Right hindlimb (tissue), 1 donor: Measurements from ENCODE around the gene MPPED1.
A peak's percentile ranks its signal among the peaks of the same experiment; 100 is the strongest.

ENCODE experiments used
- DNase-seq: peaks from one replicate; pipeline ENCODE4 v3.0.0-alpha.2; 2018

Gene MPPED1

DNA sequence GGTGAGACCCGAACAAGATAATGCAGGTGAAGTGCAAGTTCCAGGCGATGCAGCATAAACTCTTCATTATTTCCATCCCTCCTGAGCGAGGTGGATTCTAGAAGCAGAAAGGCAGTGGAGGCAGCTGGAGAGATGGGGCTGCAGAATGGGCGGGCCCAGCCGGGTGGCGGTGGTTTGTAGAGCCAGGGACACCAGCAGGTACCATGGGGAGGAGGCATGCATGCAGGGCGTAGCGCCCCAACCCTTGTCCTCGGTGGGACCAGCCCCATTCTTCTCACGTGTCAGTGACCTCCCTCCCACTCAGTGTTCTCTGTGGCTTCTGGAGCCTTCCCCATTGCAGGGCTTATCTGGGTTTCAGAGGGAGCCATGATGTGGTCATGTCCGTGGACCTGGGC, 38.0 kb downstream of the MPPED1 start:
- DNase-seq: no peak

GRCh38 chr22:43451371-43452050, 39.7 kb downstream of the MPPED1 start:
- DNase-seq: no peak

DNA sequence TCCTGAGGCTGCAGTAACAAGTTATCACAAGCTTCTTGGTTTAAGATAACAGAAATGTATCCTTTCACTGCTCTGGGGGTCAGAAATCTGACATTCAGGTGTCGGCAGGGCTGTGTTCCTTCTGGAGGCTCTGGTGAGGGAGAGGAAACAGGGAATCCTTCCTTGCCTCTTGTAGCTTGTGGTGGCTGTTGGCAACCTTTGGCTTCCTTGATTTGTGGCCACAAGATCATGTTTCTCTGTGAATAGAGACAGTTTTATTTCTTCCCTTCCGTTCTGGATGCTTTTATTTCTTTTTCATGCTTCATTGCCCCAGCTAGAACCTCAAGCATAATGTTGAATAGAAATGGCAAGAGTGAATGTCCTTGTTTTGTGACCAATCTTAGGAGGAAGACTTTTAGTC, 44.0 kb downstream of the MPPED1 start:
- no peak for DNase-seq

DNA sequence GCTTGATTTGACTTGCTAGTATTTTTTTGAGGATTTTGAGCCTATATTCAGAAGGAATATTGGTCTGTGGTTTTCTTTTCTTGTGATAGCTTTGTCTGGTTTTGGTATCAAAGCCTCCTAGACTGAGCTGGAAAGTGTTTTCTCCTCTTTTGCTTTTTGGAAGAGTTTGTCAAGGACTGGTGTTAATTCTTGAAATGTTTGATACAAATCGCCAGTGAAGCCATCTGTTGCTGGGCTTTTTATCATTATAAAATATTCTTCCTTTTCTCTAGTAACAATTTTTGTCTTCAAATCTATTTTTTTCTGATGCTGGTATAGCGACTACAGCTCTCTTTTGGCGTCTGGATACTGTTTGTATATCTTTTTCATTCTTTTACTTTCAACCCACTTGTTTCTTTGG, 45.2 kb downstream of the MPPED1 start:
- DNase-seq: no peak

DNA sequence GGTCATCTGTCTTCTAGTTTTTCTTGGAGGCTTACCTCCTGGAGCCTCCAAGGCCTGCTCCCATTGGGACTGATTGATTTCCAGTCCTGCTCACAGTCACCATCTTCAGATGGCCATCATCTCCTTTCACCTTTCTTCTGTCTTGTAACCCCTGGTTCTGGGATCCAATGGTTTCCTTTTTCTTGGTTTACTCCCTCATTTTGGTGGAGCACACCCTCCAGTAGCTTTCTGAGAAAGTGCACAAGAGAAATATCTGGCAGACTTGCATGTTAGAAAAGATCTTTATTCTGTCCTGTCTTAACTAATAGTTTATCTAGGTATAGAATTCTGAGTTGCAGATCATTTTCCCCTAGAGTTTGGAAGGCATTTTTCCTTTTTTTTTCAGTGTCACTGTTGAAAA, 50.9 kb downstream of the MPPED1 start:
- no peak for DNase-seq

GRCh38 chr22:43464809-43465208, 53.0 kb downstream of the MPPED1 start:
- no peak for DNase-seq

DNA sequence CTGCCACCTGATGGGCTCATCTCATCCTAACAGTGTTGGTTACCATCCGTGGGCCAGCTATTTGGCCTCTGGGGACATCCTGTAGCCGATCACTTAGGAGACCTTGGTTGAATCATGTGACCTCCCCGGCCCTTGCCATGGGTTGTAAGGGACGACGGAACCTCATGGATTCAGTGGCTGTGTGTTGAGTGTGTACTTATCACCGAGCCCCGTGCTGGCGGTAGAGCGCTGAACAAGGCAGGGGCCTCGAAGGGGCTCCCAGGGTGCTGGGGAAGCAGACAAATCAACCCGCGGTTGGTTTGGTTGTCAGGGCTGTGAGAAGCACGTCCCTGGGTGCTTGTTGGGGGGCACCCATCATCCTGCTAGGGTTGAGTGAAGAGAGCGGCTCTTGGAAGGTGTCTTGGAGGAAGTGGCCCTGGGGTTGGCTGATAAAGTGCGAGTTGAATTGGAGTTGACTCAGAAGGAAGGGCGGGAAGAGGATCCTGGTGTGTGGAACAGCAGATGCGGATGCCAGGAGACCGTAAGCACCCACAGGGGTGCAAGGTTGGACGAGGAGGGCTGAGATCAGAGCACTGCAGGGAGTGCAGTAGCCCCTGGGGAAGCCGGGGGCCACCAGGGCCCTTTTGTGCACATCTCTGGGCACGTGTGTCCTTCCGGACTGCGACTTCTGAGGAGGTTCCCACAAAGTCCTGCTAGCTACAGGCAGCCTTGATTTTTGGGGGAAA, 53.6 kb downstream of the MPPED1 start:
- no peak for DNase-seq

DNA sequence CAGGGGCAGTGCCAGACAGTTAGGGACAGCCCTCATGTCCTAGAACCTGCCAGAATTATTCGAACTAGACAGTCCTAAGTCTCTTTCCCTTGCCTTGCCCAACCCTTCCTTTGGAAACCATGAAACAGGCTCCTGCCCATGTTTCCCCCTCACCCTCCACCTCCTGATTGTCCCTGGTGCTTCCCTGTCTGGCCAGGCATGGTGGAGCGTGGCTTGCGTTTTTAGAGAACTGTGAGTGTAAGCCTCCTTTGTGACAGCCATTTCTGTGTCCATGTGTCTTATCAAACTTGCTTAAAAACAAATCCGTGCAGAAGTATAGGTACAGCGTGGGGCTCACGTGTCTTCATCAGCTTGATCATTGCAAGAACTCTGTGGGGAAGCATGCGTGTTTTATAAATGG, 54.9 kb downstream of the MPPED1 start:
- DNase-seq: no peak

GRCh38 chr22:43467216-43467940, 55.6 kb downstream of the MPPED1 start:
- peak; percentile 63 for DNase-seq

- DNase-seq: no peak
Measured at GRCh38 chr22:43470253-43470652, 58.4 kb downstream of the MPPED1 start.

DNA sequence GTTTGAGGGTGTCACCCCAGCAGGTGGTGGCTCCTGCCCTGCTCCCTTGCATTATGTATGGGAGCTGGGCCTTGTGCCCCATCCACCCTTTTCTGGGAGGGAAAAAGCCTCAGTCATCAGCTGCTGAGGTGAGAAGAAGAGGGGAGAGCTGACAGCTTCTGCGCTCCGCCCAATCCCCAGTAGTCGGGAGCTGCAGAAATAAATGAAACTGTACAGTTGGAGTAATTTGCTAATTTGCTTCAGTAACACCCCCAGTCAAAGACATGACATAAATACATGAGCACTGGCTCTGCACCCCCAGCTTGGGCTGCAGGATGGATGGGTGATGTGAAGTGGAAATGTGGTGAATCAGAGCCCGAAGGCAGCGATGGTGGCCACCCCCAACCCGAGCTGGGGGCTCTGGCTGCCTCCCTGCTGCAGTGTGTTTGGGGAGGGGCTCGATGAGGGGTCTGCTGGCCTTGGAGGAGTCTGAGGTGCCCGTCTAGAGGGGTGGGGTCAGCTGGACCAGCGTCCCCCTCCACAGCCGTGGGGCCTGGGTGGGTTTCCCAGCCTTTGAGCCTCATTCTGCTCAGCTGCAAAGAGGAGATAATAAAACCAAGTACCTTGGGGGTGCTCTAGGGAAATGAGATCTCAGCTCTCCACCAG, 59.2 kb downstream of the MPPED1 start:
- no peak for DNase-seq

DNA sequence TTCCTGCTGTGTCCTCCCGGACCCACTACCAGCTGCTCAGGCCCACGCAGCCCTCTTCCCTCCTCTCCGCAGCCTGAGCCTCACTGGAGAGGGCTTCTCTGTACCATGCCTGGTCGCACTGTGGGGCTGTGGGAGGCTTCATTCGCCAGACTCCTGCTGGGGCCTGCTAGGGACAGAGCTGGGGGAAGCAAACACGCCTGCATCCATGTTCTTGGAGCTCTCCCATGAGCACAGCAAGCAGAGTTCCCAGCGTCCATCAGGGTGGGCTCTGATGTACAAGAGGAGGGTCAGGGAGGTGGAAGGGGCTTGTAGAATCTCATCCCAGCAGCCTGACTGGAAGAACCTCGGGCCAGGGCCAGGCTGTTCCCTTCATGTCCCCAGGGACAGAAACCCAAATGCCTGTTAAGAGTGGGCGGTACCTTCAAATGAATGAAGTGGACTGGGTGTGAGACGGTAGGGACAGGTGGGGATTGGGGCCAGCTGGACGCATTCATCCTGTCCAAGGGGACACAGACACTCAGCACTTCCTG, 59.9 kb downstream of the MPPED1 start:
- DNase-seq: no peak

DNA sequence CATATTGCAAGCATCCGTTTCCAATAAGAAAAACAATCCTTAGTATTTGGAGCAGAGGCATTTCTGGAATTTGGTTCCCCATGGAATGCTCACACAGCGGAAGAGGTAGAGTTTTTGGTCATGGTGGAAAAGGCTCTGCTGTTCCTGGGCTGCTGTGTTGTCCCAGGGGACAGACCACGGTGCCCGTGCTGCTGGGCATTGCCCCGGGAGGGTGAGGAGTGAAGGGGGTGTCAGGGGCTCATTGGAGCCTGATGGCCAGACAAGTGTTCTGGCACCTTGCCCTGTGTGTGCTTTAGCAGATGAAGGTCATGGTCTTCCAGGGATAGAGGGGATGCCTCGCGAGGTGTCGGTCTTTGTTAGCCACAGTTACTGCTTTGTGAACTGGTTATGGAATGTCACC, 61.2 kb downstream of the MPPED1 start:
- no peak for DNase-seq

DNA sequence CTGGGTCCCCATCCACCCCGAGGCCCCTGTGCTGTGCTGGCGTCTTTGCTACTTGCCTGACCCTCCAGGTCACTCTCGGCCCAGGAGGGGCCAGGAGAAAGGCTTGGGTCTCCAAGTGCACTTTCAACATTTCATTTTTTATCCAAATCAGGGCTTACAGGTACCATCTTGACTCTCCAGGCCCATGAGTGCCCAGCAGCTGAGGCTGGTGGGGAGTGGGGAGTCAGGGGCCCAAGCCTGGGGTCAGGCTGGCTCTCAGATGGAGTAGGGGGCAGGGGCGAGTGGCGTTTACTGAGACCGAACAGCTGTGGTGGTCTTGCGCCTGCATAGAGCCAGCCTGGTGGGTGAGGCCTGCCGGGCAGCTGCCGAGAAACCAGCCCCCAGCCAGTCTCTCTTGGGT, 61.6 kb downstream of the MPPED1 start:
- DNase-seq: no peak

DNA sequence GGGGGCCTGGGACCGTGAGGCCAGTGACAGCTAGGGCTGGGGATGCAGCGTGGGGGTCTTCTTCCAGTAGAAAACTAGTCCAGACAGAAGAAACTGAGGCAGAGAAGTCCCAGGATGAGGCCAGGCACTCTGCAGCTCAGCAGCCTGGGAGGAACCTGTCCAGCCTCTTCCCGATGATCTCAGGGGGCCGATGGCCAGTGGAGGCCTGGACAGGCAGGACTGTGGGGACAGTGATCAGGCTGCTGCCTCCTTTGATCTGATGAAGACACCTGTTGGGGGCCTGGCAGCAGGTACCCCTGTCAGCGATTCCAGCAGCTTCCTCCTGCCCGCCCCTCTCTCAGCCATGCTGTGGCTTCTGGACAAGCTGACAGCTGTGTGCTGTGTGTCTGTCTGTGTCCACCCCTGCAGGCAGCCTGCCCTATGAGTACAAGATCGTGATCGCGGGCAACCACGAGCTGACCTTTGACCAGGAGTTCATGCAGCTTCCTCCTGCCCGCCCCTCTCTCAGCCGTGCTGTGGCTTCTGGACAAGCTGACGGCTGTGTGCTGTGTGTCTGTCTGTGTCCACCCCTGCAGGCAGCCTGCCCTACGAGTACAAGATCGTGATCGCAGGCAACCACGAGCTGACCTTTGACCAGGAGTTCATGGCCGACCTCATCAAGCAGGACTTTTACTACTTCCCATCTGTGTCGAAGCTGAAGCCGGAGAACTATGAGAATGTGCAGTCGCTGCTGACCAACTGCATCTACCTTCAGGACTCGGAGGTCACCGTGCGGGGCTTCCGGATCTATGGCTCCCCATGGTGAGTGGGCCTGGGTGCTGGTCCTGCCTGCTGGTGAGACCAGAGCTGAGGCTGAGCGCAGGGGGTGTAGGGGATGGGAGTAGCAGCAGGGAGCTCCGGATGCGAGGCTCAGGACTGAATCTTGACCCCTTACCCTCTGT, 62.6 kb downstream of the MPPED1 start:
- no peak for DNase-seq

DNA sequence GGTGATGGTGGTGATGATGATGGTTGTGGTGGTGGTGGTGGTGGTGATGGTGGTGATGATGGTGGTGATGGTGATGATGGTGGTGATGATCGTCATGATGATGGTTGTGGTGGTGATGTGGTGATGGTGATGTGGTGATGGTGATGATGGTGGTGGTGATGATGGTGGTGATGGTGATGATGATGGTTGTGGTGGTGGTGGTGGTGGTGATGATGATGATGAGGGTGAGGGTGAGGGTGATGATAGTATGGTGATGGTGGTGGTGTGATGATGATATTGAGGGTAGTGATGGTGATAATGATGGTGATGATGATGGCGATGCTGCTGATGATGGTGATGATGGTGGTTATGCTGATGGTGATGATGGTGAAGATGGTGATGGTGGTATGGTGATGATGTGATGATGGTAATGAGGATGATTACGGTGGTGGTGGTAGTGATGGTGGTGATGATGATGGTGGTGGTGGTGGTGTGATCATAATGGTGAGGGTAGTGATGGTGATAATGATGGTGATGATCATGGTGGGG, 63.8 kb downstream of the MPPED1 start:
- no peak for DNase-seq

GRCh38 chr22:43476341-43476740, 64.5 kb downstream of the MPPED1 start:
- no peak for DNase-seq

- no peak for DNase-seq
Measured at GRCh38 chr22:43476751-43477725, 65.2 kb downstream of the MPPED1 start.

GRCh38 chr22:43477966-43478365, 66.2 kb downstream of the MPPED1 start:
- DNase-seq: no peak

DNA sequence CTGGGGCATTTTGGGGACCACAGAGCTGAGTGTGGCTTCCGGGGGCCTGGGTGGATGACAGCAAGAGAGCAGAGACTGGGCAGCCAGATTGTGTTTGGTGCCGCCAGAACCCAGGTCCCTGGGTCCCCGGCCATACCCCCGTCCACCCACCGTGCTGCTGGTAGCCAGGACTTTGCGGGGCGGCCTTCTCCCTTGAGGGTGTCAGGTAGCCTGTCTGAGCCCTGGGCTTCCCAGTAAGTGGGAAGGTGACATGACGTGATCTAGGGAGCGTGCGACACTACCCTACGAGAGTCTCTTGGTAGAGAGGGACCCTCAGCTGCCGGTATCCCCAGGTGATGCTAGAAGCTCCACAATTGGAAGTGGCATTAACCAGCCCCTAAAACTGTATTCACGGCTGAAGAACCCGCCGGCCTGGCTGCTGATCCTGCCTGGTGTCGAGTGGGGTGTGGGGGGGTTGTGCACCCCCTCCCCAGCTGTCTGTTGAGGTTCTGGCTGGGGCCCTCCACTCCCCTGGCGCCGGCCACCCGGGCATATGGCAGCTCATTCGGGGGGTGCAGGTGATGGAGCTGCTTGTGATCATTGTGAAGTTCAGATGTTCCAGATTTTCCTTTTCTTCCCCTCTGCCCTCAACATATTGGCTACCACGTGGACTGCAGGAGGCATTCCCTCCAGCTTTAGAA, 66.9 kb downstream of the MPPED1 start:
- DNase-seq: no peak
